ENCODE data around the gene USP24. TPM values are rescaled to one million over a fixed set of nuclear protein-coding genes. Genes with fewer than 3 reads are reported as not detected.

The USP24 gene
- polyA plus RNA-seq, 1 experiment, result 8.4 TPM

DNA sequence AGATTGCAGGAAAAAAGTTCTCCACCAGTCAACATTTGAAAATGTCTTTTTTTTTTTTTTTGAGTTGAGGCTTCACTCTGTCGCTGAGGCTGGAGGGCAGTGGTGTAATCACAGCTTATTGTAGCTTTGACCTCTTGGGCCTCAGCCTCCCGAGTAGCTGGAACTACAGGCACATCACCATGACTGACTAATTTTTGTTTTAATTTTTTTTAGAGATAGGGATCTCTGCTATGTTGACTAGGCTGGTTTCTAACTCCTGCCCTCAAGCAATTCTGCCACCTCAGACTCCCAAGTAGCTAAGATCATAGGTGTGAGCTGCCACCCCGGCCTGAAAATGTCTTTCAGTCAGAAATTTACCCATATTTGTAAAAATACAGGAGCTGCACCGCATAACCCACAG is 30.6 kb upstream of the USP24 start:
- DNase-seq (ENCODE audit: low read depth), result no peak
- POLR2A ChIA-PET, result interaction anchor here (0.6 kb wide), 1 partner anchor 99 kb away, joined by 3 read pairs; no protein-coding TSS in a partner anchor
- Histone ChIP-seq H3K4me3 (ENCODE audit: low read depth, low read length) (no peak overlapping the region), H3K36me3 (ENCODE audit: control insufficient read depth, insufficient read depth, low read length) (no peaks in the 10 kb centered on the region), H3K27me3 (ENCODE audit: control insufficient read depth, insufficient read depth, low read length) (peaks cover 3% of the 10 kb centered on the region; the same call in 1 of the 2 replicates)
- TF ChIP-seq, protein P1, sequence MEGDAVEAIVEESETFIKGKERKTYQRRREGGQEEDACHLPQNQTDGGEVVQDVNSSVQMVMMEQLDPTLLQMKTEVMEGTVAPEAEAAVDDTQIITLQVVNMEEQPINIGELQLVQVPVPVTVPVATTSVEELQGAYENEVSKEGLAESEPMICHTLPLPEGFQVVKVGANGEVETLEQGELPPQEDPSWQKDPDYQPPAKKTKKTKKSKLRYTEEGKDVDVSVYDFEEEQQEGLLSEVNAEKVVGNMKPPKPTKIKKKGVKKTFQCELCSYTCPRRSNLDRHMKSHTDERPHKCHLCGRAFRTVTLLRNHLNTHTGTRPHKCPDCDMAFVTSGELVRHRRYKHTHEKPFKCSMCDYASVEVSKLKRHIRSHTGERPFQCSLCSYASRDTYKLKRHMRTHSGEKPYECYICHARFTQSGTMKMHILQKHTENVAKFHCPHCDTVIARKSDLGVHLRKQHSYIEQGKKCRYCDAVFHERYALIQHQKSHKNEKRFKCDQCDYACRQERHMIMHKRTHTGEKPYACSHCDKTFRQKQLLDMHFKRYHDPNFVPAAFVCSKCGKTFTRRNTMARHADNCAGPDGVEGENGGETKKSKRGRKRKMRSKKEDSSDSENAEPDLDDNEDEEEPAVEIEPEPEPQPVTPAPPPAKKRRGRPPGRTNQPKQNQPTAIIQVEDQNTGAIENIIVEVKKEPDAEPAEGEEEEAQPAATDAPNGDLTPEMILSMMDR (IDR thresholded peaks at IDR 0.05; ENCODE audit: insufficient read depth, low read depth, low read length), result no peak
- CTCF ChIA-PET, result interaction anchor here (1.3 to 1.7 kb wide), 3 partner anchors 9 to 19 kb away, joined by 4 to 5 read pairs (median 4); no protein-coding TSS in a partner anchor

GRCh38 chr1:55244476-55245099 is 29.4 kb upstream of the USP24 start:
- Histone ChIP-seq H3K4me3 (ENCODE audit: low read depth, low read length) (no peak overlapping the region), H3K36me3 (ENCODE audit: control insufficient read depth, insufficient read depth, low read length) (no peaks in the 10 kb centered on the region), H3K27me3 (ENCODE audit: control insufficient read depth, insufficient read depth, low read length) (no peaks in the 10 kb centered on the region; the same call in 1 of the 2 replicates)
- no peak for DNase-seq (ENCODE audit: low read depth)
- TF ChIP-seq, protein P1 (IDR thresholded peaks at IDR 0.05; ENCODE audit: insufficient read depth, low read depth, low read length), result no peak
- CTCF ChIA-PET, result interaction anchor here (0.8 to 1.9 kb wide), 2 partner anchors 14 to 19 kb away, joined by 4 to 5 read pairs; no protein-coding TSS in a partner anchor
- POLR2A ChIA-PET, result no interaction called here

GRCh38 chr1:55243655-55244054 is 28.5 kb upstream of the USP24 start:
- CTCF ChIA-PET, result interaction anchor here (0.9 to 1.9 kb wide), 2 partner anchors 20 to 53 kb away, joined by 3 to 5 read pairs; no protein-coding TSS in a partner anchor

DNA sequence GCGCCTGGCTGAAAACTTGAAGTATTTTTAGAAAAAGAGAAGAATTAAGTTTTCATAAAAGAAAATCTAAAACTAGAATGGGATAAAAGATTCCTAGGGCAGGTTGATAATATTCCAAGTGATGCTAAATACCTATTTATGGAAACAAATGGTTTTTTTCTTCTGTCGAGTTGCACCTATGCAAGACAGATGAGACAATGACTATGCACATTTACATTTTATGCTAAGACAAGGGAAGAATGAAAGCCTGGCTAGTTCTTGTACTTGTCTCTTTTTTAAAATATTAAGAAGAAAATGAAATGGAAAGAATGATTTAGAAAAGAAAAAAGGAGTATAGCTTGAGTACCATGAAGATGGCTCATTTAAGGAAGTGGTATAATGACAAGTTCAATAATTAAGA is 24.4 kb upstream of the USP24 start:
- Histone ChIP-seq H3K4me3 (ENCODE audit: low read depth, low read length) (no peak overlapping the region), H3K36me3 (ENCODE audit: control insufficient read depth, insufficient read depth, low read length) (no peaks in the 10 kb centered on the region), H3K27me3 (ENCODE audit: control insufficient read depth, insufficient read depth, low read length) (no peaks in the 10 kb centered on the region; the same call in 1 of the 2 replicates)
- ChIA-PET POLR2A (no interaction called here), CTCF (interaction anchor here (1.3 kb wide), 1 partner anchor 9 kb away, joined by 3 read pairs; no protein-coding TSS in a partner anchor)
- no peak for DNase-seq (ENCODE audit: low read depth)
- TF ChIP-seq, protein P1 (IDR thresholded peaks at IDR 0.05; ENCODE audit: insufficient read depth, low read depth, low read length), result no peak

More at GRCh38 chr1:55243655-55244054, 28.5 kb upstream of the USP24 start:
- TF ChIP-seq, protein P1 (IDR thresholded peaks at IDR 0.05; ENCODE audit: insufficient read depth, low read depth, low read length), result no peak
- Histone ChIP-seq H3K4me3 (ENCODE audit: low read depth, low read length) (no peak overlapping the region), H3K36me3 (ENCODE audit: control insufficient read depth, insufficient read depth, low read length) (no peaks in the 10 kb centered on the region), H3K27me3 (ENCODE audit: control insufficient read depth, insufficient read depth, low read length) (no peaks in the 10 kb centered on the region; the same call in 1 of the 2 replicates)
- no peak for DNase-seq (ENCODE audit: low read depth)
- POLR2A ChIA-PET, result no interaction called here

- TF ChIP-seq, protein P1 (IDR thresholded peaks at IDR 0.05; ENCODE audit: insufficient read depth, low read depth, low read length), result no peak
- Histone ChIP-seq H3K36me3 (ENCODE audit: control insufficient read depth, insufficient read depth, low read length) (no peaks in the 10 kb centered on the region), H3K4me3 (ENCODE audit: low read depth, low read length) (no peak overlapping the region), H3K27me3 (ENCODE audit: control insufficient read depth, insufficient read depth, low read length) (no peaks in the 10 kb centered on the region)
- peak; percentile 83 for DNase-seq (ENCODE audit: low read depth)
- ChIA-PET POLR2A (no interaction called here), CTCF (no interaction called here)
These were observed 20.6 kb upstream of the USP24 start for GRCh38 chr1:55235722-55236121.
